Spleen (tissue), 7 donors: ENCODE results near the gene HAUS7.

ENCODE experiments used
- CTCF ChIP-seq, 11 experiments: fragments of 200-600 bp in 7 of 11; fragments of 450-650 bp in 4 of 11; sonication (generic) in 4 of 11; IDR thresholded peaks in 8 of 11; conservative IDR thresholded peaks in 3 of 11; 1 replicate in 7 of 11; 2 replicates in 4 of 11; pipeline versions ENCODE4 v1.4.0 to v1.8.0; 2016 to 2021; ENCODE audit warnings: antibody characterized with exemption in 11 of 11, inconsistent platforms in 4 of 11, mild to moderate bottlenecking in 1 of 11
- POLR2A ChIP-seq, 3 donors: fragments of 450-650 bp; IDR thresholded peaks; one replicate each; pipeline ENCODE4 v1.5.1; 2017; ENCODE audit warnings: antibody characterized with exemption in 3 of 3, mild to moderate bottlenecking in 1 of 3
- POLR2AphosphoS5 ChIP-seq, 3 donors: sonication (generic); formaldehyde crosslinking; IDR thresholded peaks; one replicate each; pipeline ENCODE4 v1.5.1; 2017; ENCODE audit warnings: antibody characterized with exemption in 3 of 3
- donor health status: DM: no; HTN: no; CAD: no; lungs with moderate emphysema.
- donor health status: DM: no; HTN: no; CAD: no.
- donor health status: DM: no; HTN: no; CAD: no.

- TF ChIP-seq CTCF (IDR thresholded peaks at IDR 0.05 in 8 of 11, conservative IDR thresholded peaks at IDR 0.05 in 3 of 11) (no peak), POLR2A (IDR thresholded peaks at IDR 0.05) (no peak), POLR2AphosphoS5 (IDR thresholded peaks at IDR 0.05) (no peak)
Measured at GRCh38 chrX:153409414-153410101, 60.8 kb downstream of the HAUS7 start.
